GM12801 (cell line): Measurements from ENCODE around the gene EIF2B5.

Experiments
- CTCF ChIP-seq: IDR thresholded peaks from one replicate; pipeline ENCODE4 v1.5.1; 2011; ENCODE audit warnings: control low read depth; ENCODE audit not compliant: insufficient read length; ENCODE audit errors: extremely low read depth

Gene EIF2B5

GRCh38 chr3:184172681-184173373 lies 37.7 kb downstream of the EIF2B5 start:
- TF ChIP-seq CTCF: no peak

GRCh38 chr3:184173374-184173722 lies 38.2 kb downstream of the EIF2B5 start:
- no peak for TF ChIP-seq CTCF

- no peak for TF ChIP-seq CTCF
Observed at GRCh38 chr3:184174284-184174645, 39.1 kb downstream of the EIF2B5 start.

- TF ChIP-seq CTCF: no peak
Observed at GRCh38 chr3:184174646-184175492, 39.7 kb downstream of the EIF2B5 start, which contains the start of gene AP2M1. TSS of gene AP2M1 (plus strand) at chr3:184174855. CDS start at chr3:184176994, 2,139 bp downstream.

- TF ChIP-seq CTCF: no peak
Observed at GRCh38 chr3:184175506-184175905, 40.3 kb downstream of the EIF2B5 start.

- no peak for TF ChIP-seq CTCF
Observed at GRCh38 chr3:184175981-184176376, 40.8 kb downstream of the EIF2B5 start.

GRCh38 chr3:184176377-184177330 lies 41.5 kb downstream of the EIF2B5 start:
- no peak for TF ChIP-seq CTCF
